Measurements from ENCODE around the gene NCOA5. TPM values are rescaled to one million over a fixed set of nuclear protein-coding genes. Genes with fewer than 3 reads are reported as not detected.

NCOA5 gene
- total and polyA plus RNA-seq, 2 experiments from 2014 or later, result 8.4 to 22.8 TPM

DNA sequence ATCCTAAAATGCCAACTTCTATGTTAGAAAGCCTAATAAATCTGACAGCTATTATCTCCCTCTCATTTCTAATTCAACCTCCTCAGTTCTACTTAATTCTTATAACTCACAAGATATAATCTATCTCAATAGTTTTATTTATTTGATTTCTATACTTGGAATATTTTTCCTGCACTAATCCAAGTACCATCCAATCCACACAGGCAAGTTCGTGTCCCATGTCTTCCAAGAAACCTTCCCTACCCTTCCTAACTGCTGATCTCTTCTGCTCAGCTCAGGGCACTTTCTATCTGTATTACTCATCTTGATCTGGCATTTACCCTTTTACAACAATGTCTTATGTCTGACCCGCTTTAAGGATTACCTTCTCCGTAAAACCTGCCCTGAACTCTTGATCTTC lies 18.2 kb downstream of the NCOA5 start:
- no peaks in the 10 kb centered on the region for H3K27me3 ChIP-seq (ENCODE audit: insufficient read depth)
- no peak overlapping the region for H3K4me2 ChIP-seq
- no peaks in the 10 kb centered on the region for H3K9me2 ChIP-seq (ENCODE audit: insufficient read depth)
- Mint-ChIP-seq H3K36me3 (ENCODE audit: low read depth) (peaks cover 27% of the 10 kb centered on the region; the same call in 2 of the 3 replicates), H3K4me1 (peaks cover 5% of the 10 kb centered on the region), H3K9me3 (no peaks in the 10 kb centered on the region), H3K4me3 (no peak overlapping the region), H3K27ac (no peak overlapping the region), H3K27me3 (ENCODE audit: insufficient read depth, low read depth, poor library complexity) (no peaks in the 10 kb centered on the region)
- no peak overlapping the region for H3K27ac ChIP-seq (ENCODE audit: low read depth)
- H3K79me2 ChIP-seq (replicated peaks; ENCODE audit: insufficient read depth), result peaks cover 10% of the 10 kb centered on the region
- ATAC-seq (no peak), DNase-seq (ENCODE audit: low spot score) (no peak)
- H3K36me3 ChIP-seq (ENCODE audit: insufficient read depth), result peaks cover 18% of the 10 kb centered on the region; the same call in 1 of the 2 replicates
- H2AFZ ChIP-seq, result no peak overlapping the region
- TF ChIP-seq NANOG (IDR thresholded peaks at IDR 0.05; ENCODE audit: borderline replicate concordance) (no peak), STAT1 (IDR thresholded peaks at IDR 0.05; ENCODE audit: unreplicated experiment) (no peak), ZNF114 (CRISPR knock-in tag; IDR thresholded peaks at IDR 0.05) (no peak), EZH2phosphoT487 (IDR thresholded peaks at IDR 0.05; ENCODE audit: unreplicated experiment) (no peak), JUNB (IDR thresholded peaks at IDR 0.05; ENCODE audit: unreplicated experiment) (no peak)
- TF ChIP-seq, protein P1, sequence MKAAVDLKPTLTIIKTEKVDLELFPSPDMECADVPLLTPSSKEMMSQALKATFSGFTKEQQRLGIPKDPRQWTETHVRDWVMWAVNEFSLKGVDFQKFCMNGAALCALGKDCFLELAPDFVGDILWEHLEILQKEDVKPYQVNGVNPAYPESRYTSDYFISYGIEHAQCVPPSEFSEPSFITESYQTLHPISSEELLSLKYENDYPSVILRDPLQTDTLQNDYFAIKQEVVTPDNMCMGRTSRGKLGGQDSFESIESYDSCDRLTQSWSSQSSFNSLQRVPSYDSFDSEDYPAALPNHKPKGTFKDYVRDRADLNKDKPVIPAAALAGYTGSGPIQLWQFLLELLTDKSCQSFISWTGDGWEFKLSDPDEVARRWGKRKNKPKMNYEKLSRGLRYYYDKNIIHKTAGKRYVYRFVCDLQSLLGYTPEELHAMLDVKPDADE (IDR thresholded peaks at IDR 0.05), result no peak
- TF ChIP-seq, protein P2, sequence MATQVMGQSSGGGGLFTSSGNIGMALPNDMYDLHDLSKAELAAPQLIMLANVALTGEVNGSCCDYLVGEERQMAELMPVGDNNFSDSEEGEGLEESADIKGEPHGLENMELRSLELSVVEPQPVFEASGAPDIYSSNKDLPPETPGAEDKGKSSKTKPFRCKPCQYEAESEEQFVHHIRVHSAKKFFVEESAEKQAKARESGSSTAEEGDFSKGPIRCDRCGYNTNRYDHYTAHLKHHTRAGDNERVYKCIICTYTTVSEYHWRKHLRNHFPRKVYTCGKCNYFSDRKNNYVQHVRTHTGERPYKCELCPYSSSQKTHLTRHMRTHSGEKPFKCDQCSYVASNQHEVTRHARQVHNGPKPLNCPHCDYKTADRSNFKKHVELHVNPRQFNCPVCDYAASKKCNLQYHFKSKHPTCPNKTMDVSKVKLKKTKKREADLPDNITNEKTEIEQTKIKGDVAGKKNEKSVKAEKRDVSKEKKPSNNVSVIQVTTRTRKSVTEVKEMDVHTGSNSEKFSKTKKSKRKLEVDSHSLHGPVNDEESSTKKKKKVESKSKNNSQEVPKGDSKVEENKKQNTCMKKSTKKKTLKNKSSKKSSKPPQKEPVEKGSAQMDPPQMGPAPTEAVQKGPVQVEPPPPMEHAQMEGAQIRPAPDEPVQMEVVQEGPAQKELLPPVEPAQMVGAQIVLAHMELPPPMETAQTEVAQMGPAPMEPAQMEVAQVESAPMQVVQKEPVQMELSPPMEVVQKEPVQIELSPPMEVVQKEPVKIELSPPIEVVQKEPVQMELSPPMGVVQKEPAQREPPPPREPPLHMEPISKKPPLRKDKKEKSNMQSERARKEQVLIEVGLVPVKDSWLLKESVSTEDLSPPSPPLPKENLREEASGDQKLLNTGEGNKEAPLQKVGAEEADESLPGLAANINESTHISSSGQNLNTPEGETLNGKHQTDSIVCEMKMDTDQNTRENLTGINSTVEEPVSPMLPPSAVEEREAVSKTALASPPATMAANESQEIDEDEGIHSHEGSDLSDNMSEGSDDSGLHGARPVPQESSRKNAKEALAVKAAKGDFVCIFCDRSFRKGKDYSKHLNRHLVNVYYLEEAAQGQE (IDR thresholded peaks at IDR 0.05; ENCODE audit: unreplicated experiment), result no peak
- TF ChIP-seq, protein P3, sequence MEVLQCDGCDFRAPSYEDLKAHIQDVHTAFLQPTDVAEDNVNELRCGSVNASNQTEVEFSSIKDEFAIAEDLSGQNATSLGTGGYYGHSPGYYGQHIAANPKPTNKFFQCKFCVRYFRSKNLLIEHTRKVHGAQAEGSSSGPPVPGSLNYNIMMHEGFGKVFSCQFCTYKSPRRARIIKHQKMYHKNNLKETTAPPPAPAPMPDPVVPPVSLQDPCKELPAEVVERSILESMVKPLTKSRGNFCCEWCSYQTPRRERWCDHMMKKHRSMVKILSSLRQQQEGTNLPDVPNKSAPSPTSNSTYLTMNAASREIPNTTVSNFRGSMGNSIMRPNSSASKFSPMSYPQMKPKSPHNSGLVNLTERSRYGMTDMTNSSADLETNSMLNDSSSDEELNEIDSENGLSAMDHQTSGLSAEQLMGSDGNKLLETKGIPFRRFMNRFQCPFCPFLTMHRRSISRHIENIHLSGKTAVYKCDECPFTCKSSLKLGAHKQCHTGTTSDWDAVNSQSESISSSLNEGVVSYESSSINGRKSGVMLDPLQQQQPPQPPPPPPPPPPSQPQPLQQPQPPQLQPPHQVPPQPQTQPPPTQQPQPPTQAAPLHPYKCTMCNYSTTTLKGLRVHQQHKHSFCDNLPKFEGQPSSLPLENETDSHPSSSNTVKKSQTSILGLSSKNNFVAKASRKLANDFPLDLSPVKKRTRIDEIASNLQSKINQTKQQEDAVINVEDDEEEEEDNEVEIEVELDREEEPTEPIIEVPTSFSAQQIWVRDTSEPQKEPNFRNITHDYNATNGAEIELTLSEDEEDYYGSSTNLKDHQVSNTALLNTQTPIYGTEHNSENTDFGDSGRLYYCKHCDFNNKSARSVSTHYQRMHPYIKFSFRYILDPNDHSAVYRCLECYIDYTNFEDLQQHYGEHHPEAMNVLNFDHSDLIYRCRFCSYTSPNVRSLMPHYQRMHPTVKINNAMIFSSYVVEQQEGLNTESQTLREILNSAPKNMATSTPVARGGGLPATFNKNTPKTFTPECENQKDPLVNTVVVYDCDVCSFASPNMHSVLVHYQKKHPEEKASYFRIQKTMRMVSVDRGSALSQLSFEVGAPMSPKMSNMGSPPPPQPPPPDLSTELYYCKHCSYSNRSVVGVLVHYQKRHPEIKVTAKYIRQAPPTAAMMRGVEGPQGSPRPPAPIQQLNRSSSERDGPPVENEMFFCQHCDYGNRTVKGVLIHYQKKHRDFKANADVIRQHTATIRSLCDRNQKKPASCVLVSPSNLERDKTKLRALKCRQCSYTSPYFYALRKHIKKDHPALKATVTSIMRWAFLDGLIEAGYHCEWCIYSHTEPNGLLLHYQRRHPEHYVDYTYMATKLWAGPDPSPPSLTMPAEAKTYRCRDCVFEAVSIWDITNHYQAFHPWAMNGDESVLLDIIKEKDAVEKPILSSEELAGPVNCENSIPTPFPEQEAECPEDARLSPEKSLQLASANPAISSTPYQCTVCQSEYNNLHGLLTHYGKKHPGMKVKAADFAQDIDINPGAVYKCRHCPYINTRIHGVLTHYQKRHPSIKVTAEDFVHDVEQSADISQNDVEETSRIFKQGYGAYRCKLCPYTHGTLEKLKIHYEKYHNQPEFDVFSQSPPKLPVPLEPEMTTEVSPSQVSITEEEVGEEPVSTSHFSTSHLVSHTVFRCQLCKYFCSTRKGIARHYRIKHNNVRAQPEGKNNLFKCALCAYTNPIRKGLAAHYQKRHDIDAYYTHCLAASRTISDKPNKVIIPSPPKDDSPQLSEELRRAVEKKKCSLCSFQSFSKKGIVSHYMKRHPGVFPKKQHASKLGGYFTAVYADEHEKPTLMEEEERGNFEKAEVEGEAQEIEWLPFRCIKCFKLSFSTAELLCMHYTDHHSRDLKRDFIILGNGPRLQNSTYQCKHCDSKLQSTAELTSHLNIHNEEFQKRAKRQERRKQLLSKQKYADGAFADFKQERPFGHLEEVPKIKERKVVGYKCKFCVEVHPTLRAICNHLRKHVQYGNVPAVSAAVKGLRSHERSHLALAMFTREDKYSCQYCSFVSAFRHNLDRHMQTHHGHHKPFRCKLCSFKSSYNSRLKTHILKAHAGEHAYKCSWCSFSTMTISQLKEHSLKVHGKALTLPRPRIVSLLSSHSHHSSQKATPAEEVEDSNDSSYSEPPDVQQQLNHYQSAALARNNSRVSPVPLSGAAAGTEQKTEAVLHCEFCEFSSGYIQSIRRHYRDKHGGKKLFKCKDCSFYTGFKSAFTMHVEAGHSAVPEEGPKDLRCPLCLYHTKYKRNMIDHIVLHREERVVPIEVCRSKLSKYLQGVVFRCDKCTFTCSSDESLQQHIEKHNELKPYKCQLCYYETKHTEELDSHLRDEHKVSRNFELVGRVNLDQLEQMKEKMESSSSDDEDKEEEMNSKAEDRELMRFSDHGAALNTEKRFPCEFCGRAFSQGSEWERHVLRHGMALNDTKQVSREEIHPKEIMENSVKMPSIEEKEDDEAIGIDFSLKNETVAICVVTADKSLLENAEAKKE (CRISPR knock-in tag; IDR thresholded peaks at IDR 0.05), result no peak
- H3K4me3 ChIP-seq, result no peak overlapping the region
- H3F3A ChIP-seq (replicated peaks; ENCODE audit: low read depth), result peaks cover 6% of the 10 kb centered on the region; the same call in 1 of the 2 replicates
- H4K20me1 ChIP-seq (replicated peaks; ENCODE audit: insufficient read depth), result peaks cover 11% of the 10 kb centered on the region
- H3K4me1 ChIP-seq (ENCODE audit: insufficient read depth), result peaks cover 31% of the 10 kb centered on the region
